Measurements from ENCODE around the gene MUC5B. TPM values are rescaled to one million over a fixed set of nuclear protein-coding genes. Genes with fewer than 3 reads are reported as not detected.
"Not testable (repeated sequence)": the region's sequence is repeated elsewhere in the genome, so short reads cannot be mapped to it uniquely, and the experiment has no call there.

The MUC5B gene
- total RNA-seq, 1 donor = not detected

DNA sequence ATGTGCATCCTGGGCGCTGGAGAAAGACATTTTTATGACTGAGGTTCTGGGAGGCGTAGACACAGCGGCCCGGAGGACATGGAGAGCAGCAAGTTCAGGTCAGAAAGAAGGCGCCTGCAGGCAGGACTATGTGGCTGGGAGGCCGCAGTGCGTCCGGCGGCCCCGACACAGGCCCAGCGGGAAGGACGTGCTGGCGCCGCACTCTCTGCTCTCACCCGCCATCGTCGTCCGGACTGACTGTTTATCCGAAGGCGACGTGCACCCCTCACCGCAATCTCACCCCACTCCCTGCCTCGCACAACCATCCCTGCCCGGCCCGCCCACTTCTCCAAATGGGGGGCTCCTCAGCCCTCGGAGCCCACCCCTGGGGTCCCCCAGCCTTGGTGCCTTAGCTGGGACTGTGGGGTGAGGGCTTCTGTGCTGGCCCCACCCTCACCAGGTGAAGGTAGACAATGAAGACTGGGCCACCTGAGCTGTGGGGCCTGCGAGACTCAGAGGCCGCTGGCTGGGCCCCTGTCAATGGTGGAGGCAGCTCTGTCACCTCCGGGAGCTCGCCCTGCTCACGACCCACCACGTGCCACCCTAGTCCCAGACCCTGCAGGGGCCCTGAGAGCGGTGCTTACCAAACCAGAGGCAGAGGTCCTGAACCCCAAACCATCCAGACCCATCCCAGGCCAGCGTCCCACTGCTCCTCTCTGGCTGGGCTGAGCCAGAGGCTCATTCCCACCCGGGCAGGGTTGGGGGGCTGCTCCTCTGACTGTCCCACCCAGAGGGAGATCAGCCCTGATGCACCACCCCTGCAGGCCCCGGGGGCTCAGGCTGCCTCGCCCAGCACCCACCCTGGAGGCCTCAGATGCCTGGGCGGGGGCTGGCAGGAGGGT, 16.2 kb upstream of the MUC5B start:
- no peak for DNase-seq (ENCODE audit: low read depth)
- no peak overlapping the region for H3K4me3 ChIP-seq (ENCODE audit: low read depth, low read length)
- TF ChIP-seq, protein P1, sequence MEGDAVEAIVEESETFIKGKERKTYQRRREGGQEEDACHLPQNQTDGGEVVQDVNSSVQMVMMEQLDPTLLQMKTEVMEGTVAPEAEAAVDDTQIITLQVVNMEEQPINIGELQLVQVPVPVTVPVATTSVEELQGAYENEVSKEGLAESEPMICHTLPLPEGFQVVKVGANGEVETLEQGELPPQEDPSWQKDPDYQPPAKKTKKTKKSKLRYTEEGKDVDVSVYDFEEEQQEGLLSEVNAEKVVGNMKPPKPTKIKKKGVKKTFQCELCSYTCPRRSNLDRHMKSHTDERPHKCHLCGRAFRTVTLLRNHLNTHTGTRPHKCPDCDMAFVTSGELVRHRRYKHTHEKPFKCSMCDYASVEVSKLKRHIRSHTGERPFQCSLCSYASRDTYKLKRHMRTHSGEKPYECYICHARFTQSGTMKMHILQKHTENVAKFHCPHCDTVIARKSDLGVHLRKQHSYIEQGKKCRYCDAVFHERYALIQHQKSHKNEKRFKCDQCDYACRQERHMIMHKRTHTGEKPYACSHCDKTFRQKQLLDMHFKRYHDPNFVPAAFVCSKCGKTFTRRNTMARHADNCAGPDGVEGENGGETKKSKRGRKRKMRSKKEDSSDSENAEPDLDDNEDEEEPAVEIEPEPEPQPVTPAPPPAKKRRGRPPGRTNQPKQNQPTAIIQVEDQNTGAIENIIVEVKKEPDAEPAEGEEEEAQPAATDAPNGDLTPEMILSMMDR (IDR thresholded peaks at IDR 0.05; ENCODE audit: insufficient read depth, low read length) = no peak

DNA sequence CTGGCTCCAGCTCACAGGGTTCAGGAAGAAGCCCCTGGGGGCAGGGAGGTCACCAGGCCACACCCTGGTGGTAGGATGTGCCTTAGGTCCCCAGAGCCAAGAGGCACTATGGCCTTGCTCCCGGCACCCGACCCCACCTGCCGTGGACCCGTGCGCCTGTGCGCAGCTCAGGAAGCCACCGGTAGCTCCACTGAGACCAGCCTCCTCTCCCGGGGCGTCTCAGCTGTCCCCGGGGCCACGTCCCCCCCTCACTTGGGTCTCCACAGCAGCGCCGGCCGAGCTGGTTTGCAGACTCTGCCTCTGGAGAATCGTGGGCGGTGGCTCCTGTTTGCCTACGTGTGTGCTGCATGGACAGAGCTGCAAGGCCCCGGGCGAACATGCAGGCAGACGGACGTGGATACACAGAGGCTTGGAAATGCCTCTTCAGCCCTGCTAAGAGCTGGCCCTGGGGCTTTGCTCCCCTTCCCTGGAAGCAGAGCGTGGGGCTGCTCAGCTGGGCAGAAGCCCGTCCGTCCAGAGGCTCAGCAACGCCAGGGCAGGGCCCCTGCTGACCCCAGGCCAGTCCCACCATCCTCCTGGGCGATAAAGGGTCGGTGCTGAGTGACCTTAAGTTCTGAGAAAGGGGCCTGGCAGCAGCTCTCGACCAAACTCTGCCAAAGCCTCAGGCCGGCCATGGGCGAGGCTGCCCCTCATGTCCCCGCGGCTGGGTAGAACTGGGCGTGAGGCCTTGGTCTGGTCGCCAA, 15.3 kb upstream of the MUC5B start:
- TF ChIP-seq, protein P1 (IDR thresholded peaks at IDR 0.05; ENCODE audit: insufficient read depth, low read length) = no peak
- H3K4me3 ChIP-seq (ENCODE audit: low read depth, low read length) = no peak overlapping the region
- no peak for DNase-seq (ENCODE audit: low read depth)

DNA sequence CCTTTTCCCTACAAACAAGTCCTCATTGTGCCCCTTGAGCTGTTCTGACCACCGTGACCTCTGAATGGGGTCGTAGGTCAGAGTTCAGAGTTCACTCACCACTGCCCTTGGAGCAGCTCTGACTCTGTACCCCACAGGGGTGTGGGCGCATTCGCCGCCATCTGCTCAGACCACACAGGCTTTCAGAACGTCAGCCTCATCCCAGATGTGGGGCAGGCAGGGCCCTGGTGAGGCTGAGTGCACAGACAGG, 14.8 kb upstream of the MUC5B start:
- TF ChIP-seq, protein P1 (IDR thresholded peaks at IDR 0.05; ENCODE audit: insufficient read depth, low read length) = no peak
- no peak for DNase-seq (ENCODE audit: low read depth)
- no peak overlapping the region for H3K4me3 ChIP-seq (ENCODE audit: low read depth, low read length)

DNA sequence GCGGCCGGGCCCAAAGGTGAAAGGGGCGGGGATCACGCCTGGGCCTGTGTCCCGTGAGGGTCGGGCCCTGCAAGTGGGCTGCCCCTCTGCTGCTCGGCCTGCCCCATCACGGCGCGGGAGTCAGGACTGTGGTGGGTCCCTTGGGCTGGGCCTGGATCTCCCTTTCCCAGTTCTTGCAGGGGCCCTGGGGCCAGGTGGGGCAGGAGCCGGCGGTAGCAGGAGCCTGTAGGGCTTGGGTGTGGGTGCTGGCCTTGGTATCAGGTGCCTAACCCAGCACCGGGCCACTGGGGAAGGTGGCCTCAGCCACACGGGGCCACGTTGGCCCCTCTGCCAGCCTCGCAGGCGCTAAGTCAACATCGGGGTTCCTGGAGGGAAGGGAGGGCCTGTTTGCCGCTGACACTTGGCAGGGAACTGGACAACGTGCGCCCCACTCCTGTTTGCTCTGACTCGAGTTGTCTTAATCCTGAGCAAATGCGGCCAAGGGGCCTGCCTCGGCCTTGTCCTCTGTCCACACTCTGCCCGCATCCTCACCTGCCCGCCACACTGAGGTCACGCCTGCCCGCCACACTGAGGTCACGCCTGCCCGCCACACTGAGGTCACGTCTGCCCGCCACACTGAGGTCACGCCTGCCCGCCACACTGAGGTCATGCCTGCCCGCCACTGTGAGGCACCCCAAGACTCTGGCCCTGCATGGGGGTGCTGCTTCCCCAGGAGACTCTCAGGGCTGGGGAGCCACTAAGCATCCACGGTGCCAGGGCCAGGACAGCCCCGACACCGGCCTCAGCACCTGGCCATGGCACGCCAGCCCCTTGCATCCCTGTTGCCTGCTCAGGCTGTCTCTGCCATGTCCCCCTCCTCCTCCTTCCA, 14.2 kb upstream of the MUC5B start:
- H3K4me3 ChIP-seq (ENCODE audit: low read depth, low read length) = no peak overlapping the region
- TF ChIP-seq, protein P1 (IDR thresholded peaks at IDR 0.05; ENCODE audit: insufficient read depth, low read length) = no peak
- no peak for DNase-seq (ENCODE audit: low read depth)

DNA sequence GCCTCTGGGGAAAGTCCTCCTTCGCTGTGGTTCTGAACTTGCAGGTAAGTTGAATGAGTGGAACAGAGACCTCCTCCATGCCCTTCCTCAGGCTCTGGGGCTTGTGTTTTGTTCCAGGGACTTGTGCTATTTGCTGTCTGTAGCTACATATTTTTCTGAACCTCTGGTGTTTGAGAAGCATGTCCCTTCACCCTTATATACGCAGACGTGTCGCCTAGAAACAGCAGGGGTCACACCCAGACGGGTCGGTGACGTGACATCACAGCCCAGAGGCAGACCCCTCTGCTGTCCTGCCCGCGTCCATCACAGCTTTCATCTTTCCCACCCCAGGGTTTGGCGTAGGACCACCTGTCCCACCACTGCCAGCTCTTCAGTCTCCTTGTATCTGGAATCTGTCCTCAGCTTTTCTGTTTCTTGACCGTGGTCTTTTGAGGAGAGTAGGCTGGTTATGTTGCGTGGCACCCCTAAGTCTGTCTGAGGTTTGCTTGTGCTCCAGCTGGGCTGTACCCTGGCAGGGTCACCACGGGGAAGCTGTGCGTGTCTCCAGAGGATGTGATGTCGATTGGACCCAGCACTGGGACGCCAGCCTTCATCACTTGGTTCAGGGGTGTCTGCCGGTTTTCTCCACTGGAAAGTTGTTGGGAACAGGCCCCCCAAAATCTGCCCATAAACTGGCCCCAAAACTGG, 13.4 kb upstream of the MUC5B start:
- H3K4me3 ChIP-seq (ENCODE audit: low read depth, low read length) = no peak overlapping the region
- no peak for DNase-seq (ENCODE audit: low read depth)
- TF ChIP-seq, protein P1 (IDR thresholded peaks at IDR 0.05; ENCODE audit: insufficient read depth, low read length) = no peak

DNA sequence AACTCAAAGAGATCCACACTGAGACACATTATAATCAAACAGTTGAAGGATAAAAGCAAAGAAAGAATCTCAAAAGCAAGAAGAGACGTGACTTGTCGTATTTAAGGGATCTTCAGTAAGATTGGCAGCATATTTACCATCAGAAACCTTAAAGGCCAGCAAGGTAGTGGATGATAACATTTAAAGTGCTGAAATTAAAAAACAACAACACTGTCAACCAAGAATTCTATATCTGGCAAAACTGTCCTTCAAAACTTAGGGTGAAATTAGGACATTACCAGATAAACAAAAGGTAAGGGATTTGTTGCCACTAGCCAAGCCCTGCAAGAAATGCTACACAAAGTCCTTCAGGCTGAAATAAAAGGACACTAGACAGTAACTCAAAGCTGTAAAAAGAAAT, 11.0 kb upstream of the MUC5B start:
- TF ChIP-seq, protein P1 (IDR thresholded peaks at IDR 0.05; ENCODE audit: insufficient read depth, low read length) = no peak
- H3K4me3 ChIP-seq (ENCODE audit: low read depth, low read length) = no peak overlapping the region
- DNase-seq (ENCODE audit: low read depth) = no peak

DNA sequence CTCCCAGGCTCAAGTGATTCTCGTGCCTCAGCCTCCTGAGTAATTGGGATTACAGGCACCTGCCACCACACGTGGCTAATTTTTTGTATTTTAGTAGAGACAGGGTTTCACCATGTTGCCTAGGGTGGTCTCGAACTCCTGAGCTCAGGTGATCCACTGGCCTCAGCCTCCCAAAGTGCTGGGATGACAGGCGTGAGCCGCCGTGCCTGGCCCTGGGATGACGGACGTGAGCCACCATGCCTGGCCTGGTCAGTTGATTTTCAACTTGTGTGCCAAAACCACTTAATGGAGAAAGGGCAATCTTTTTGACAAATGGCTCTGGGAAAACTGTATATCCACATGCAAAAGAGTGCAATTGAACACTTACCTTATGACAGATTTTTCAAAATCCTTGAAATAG, 7.0 kb upstream of the MUC5B start:
- not testable (repeated sequence) for DNase-seq (ENCODE audit: low read depth); H3K4me3 ChIP-seq (ENCODE audit: low read depth, low read length)

All from fibroblast of the aortic adventitia (primary cell).